ENCODE measurements around the gene PRKCI. TPM values are rescaled to one million over a fixed set of nuclear protein-coding genes. Genes with fewer than 3 reads are reported as not detected.

PRKCI gene
- total and polyA plus RNA-seq, 9 of the 15 experiments (the other 6 are each of a cell fraction or from before 2014, with no cell fraction given), result 10.5 to 43.2 (median 31.4) TPM

GRCh38 chr3:170270282-170270881 lies 48.2 kb downstream of the PRKCI start:
- no peaks in the 10 kb centered on the region for H3K9me3 ChIP-seq (replicated peaks; ENCODE audit: control insufficient read depth, insufficient read depth, low read depth, low read length)
- BruUV-seq (replicated peaks), result no TSS peak
- H3K4me3 ChIP-seq, result no peak overlapping the region
- intact Hi-C loops (cut with micrococcal nuclease), result no loop called here
- H3K27me3 ChIP-seq (ENCODE audit: control insufficient read depth in 2 of 2, insufficient read depth in 2 of 2, low read length in 2 of 2), result no peaks in the 10 kb centered on the region
- H3K4me1 ChIP-seq (replicated peaks in 1 of 2; ENCODE audit: control insufficient read depth in 2 of 2, insufficient read depth in 2 of 2, low read length in 2 of 2), result no peaks in the 10 kb centered on the region
- TF ChIP-seq CTCFL (IDR thresholded peaks at IDR 0.05; ENCODE audit: borderline replicate concordance, insufficient read depth, low read depth, low read length, poor library complexity, severe bottlenecking) (no peak), ZNF507 (tag; conservative IDR thresholded peaks at IDR 0.05) (no peak), ZZZ3 (IDR thresholded peaks at IDR 0.05) (no peak), RAD51 (IDR thresholded peaks at IDR 0.05; ENCODE audit: borderline replicate concordance, low read depth) (no peak), HDGF (IDR thresholded peaks at IDR 0.05) (no peak)
- no peaks in the 10 kb centered on the region for H3K9me1 ChIP-seq (ENCODE audit: control insufficient read depth, insufficient read depth, low read length)
- no peak overlapping the region for H2AFZ ChIP-seq (ENCODE audit: low read depth, low read length)
- POLR2A ChIA-PET, result interaction anchor here (1.6 kb wide), 1 partner anchor 46 kb away, joined by 6 read pairs; no protein-coding TSS in a partner anchor
- ATAC-seq (no peak), DNase-seq (ENCODE audit: extremely low read depth in 1 of 4, low spot score in 3 of 4) (no peak), FAIRE-seq (no peak)
- H3K9ac ChIP-seq (ENCODE audit: insufficient read depth in 1 of 2, low read depth in 2 of 2, low read length in 2 of 2), result no peak overlapping the region
- 89% methylated on average over 10 of the region's 11 CpGs for WGBS (ENCODE audit: insufficient coverage, low coverage, missing lambda C conversion rate)
- in situ Hi-C loops (cut with MboI), result no loop called here
- no peaks in the 10 kb centered on the region for H3K79me2 ChIP-seq (ENCODE audit: control insufficient read depth, insufficient read depth, low read length)
- H3K4me2 ChIP-seq (ENCODE audit: insufficient read depth, low read length), result no peak overlapping the region
- H3K36me3 ChIP-seq (ENCODE audit: control insufficient read depth, insufficient read depth, low read length), result peaks cover 42% of the 10 kb centered on the region; the same call in 2 of the 3 replicates
- no peaks in the 10 kb centered on the region for H4K20me1 ChIP-seq (replicated peaks; ENCODE audit: control insufficient read depth, insufficient read depth, low read length)
- CTCF ChIA-PET (ENCODE audit: low intra/inter-chr PET ratio), result no interaction called here
- H3K27ac ChIP-seq (ENCODE audit: extremely low read depth, low read depth, low read length), result no peak overlapping the region

All from K562 (cell line).